ENCODE data around the gene SLC41A2.
"Not testable (repeated sequence)": the region's sequence is repeated elsewhere in the genome, so short reads cannot be mapped to it uniquely, and the experiment has no call there.

SLC41A2 gene

DNA sequence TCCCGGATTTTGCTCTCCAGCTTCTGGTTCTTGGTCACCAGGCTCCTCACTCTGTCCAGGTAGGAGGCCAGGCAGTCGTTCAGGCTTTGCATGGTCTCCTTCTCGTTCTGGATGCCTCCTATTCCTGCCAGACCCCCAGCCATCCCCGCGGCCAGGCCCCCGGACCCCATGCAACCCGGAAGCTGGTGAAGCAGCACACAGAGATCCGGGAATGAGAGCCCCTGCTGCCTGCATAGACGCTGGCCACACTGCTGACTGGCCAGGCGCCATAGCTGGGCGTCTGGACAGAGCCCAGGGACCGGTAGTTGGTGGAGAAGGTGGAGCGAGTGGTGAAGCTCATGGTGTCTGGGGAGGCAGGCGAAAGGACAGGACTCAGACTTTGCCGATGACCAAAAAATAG, 19.6 kb upstream of the SLC41A2 start:
- H3K4me1 ChIP-seq (ENCODE audit: control insufficient read depth, insufficient read depth, low read length); H3K9me3 ChIP-seq (ENCODE audit: control insufficient read depth, insufficient read depth, low read length); H3K9ac ChIP-seq (ENCODE audit: low read depth, low read length); H3K27me3 ChIP-seq (ENCODE audit: control insufficient read depth, insufficient read depth, low read length); H3K4me3 ChIP-seq (ENCODE audit: low read depth, low read length); H3K36me3 ChIP-seq (ENCODE audit: control insufficient read depth, insufficient read depth, low read length); H3K27ac ChIP-seq (ENCODE audit: low read depth, low read length): not testable (repeated sequence)

DNA sequence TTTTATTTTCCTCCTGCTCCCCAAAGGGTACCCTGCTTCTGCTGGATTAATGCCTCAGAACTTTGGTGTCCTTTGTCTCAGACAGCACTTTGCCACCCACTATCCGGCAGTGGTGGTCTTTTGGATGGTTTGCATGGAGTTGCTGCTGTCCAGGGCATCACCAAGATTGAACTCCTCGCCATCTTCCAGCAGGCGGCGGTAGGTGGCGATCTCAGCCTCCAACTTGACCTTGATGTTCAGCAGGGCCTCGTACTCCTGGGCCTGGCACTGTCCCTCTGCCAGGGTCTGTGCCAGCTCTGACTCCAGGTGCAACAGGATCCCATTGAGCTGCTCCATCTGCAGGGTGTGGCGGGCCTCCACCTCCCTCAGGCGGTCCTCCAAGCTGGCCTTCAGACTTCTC, 18.6 kb upstream of the SLC41A2 start:
- Histone ChIP-seq H3K4me3 (ENCODE audit: low read depth, low read length) (no peak overlapping the region), H3K9me3 (ENCODE audit: control insufficient read depth, insufficient read depth, low read length) (no peaks in the 10 kb centered on the region), H3K4me1 (ENCODE audit: control insufficient read depth, insufficient read depth, low read length) (no peaks in the 10 kb centered on the region), H3K9ac (ENCODE audit: low read depth, low read length) (no peak overlapping the region), H3K27ac (ENCODE audit: low read depth, low read length) (no peak overlapping the region), H3K27me3 (ENCODE audit: control insufficient read depth, insufficient read depth, low read length) (no peaks in the 10 kb centered on the region), H3K36me3 (ENCODE audit: control insufficient read depth, insufficient read depth, low read length) (no peaks in the 10 kb centered on the region)

DNA sequence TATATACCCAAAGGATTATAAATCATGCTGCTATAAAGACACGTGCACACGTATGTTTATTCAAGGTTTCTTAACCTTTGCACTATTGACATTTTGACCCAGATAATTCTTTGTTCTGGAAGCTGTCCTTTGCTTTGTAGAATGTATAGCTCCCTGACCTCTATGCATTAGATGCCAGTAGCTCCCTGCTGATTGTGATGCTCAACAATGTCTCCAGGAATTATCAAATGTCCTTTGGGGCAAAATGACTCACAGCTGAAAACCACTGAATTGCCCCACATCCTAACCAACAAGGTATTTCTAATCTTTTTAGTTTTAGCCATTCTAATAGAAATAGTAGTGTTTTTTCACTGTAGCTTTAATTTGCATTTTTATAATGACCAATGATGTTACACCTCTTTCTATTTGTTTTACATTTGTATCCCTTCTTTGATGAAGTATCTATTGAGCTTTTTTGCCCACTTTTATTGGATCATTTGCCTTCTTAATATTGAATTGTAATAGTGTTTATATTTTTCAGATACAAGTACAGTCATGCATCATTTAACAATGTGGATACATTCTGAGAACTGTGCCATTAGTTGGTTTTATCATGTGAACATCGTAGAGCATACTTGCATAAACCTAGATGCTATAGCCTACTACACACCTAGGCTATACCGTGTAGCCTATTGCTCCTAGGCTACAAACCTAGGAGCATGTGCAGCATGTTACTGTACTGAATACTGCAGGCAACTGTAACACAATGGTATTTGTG, 17.7 kb upstream of the SLC41A2 start:
- no peak overlapping the region for H3K9ac ChIP-seq (ENCODE audit: low read depth, low read length)
- no peaks in the 10 kb centered on the region for H3K27me3 ChIP-seq (ENCODE audit: control insufficient read depth, insufficient read depth, low read length)

DNA sequence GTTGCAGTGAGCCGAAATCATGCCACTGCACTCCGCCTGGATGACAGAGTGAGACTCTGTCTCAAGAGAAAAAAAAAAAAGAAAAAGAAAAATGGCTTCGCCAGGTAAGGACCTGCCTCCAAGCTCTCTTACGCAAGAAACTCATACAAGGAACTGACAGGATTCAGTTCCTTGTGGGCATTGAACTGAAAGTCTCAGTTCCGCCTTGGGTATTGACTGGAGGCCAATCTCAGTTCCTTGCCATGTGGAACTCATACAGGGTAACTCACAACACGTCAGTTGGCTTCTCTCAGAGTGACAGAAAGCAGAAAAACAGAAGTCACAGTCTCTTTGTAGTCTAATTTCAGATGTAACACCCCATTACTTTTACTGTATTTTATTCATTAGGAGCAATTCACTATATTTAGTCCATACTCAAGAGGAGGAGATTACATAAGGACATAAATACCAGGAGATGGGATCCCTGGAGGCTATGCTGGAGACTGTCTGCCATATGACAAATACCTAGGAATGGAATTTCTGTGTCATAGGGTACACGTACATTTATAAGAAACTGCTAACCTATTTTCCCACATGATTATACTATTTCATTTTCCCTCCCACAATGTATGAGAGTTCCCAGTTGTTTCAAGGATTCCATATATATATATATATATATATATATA, 16.7 kb upstream of the SLC41A2 start:
- no peaks in the 10 kb centered on the region for H3K4me1 ChIP-seq (ENCODE audit: control insufficient read depth, insufficient read depth, low read length)
- H3K9me3 ChIP-seq (ENCODE audit: control insufficient read depth, insufficient read depth, low read length): no peaks in the 10 kb centered on the region
- no peaks in the 10 kb centered on the region for H3K36me3 ChIP-seq (ENCODE audit: control insufficient read depth, insufficient read depth, low read length)
- no peak overlapping the region for H3K4me3 ChIP-seq (ENCODE audit: low read depth, low read length)
- H3K27ac ChIP-seq (ENCODE audit: low read depth, low read length): no peak overlapping the region
- no peak overlapping the region for H3K9ac ChIP-seq (ENCODE audit: low read depth, low read length)
- H3K27me3 ChIP-seq (ENCODE audit: control insufficient read depth, insufficient read depth, low read length): no peaks in the 10 kb centered on the region

More for the DNA sequence above, 17.7 kb upstream of the SLC41A2 start:
- Histone ChIP-seq H3K9me3 (ENCODE audit: control insufficient read depth, insufficient read depth, low read length) (no peaks in the 10 kb centered on the region), H3K4me1 (ENCODE audit: control insufficient read depth, insufficient read depth, low read length) (no peaks in the 10 kb centered on the region), H3K27ac (ENCODE audit: low read depth, low read length) (no peak overlapping the region), H3K4me3 (ENCODE audit: low read depth, low read length) (no peak overlapping the region), H3K36me3 (ENCODE audit: control insufficient read depth, insufficient read depth, low read length) (no peaks in the 10 kb centered on the region)

DNA sequence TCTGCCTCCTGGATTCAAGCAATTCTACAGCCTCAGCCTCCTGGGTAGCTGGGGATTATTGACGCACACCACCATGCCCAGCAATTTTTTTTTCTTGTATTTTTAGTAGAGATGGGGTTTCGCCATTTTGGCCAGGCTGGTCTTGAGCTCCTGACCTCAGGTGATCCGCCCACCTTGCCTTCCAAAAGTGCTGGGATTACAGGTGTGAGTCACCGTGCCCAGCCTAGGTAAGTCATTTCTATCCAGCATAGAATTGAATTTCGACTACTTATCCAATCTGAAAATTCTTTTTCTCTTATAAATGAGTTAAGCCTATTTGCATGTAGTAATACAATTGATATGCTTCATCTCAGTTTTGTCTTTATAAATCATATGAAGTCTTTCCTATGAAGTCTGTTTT, 15.2 kb upstream of the SLC41A2 start:
- H3K27ac ChIP-seq (ENCODE audit: low read depth, low read length): no peak overlapping the region
- no peak overlapping the region for H3K9ac ChIP-seq (ENCODE audit: low read depth, low read length)
- H3K9me3 ChIP-seq (ENCODE audit: control insufficient read depth, insufficient read depth, low read length): no peaks in the 10 kb centered on the region
- no peaks in the 10 kb centered on the region for H3K36me3 ChIP-seq (ENCODE audit: control insufficient read depth, insufficient read depth, low read length)
- no peaks in the 10 kb centered on the region for H3K27me3 ChIP-seq (ENCODE audit: control insufficient read depth, insufficient read depth, low read length)
- H3K4me1 ChIP-seq (ENCODE audit: control insufficient read depth, insufficient read depth, low read length): no peaks in the 10 kb centered on the region
- no peak overlapping the region for H3K4me3 ChIP-seq (ENCODE audit: low read depth, low read length)

DNA sequence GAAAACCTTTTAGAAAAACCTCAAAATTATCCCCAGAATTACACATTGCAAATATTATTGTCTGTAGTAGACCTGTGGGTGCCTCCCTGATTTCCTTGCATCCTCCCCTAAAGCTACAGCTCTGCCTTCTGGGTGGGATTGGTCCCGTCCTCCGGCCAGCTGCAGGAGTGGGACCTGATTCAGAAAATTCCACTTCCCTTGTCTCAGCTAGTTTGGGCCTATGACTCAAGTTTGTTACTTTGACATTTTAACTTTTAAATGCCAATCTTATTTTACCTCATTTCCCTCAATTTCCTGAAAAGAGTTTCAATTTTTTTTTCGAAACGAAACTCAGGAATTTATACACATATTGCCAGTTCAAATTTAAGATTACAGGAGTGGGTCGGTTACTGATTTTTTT, 13.2 kb upstream of the SLC41A2 start:
- no peaks in the 10 kb centered on the region for H3K9me3 ChIP-seq (ENCODE audit: control insufficient read depth, insufficient read depth, low read length)
- H3K36me3 ChIP-seq (ENCODE audit: control insufficient read depth, insufficient read depth, low read length): no peaks in the 10 kb centered on the region
- H3K4me3 ChIP-seq (ENCODE audit: low read depth, low read length): no peak overlapping the region
- no peaks in the 10 kb centered on the region for H3K4me1 ChIP-seq (ENCODE audit: control insufficient read depth, insufficient read depth, low read length)
- H3K27me3 ChIP-seq (ENCODE audit: control insufficient read depth, insufficient read depth, low read length): no peaks in the 10 kb centered on the region
- no peak overlapping the region for H3K27ac ChIP-seq (ENCODE audit: low read depth, low read length)
- no peak overlapping the region for H3K9ac ChIP-seq (ENCODE audit: low read depth, low read length)

DNA sequence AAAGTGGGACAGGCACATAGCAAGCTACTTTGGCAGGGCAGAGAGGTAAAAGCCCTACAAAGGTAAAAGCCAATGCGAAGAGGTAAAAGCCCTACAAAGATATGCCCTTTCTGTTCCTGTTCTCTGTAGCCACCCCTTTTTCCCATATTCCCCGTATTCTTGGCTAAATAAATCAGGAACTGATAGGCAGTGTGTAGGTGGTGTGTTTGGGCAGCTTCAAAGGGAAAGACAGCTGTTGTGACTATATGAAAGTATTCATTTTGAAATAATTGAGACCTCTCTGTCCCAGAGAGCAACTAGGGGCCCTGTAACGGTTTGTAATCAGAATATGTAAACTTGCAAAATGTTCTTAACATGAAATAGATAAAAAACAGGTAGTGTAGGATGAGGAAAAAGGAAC, 11.3 kb upstream of the SLC41A2 start:
- H3K4me3 ChIP-seq (ENCODE audit: low read depth, low read length): no peak overlapping the region
- H3K9ac ChIP-seq (ENCODE audit: low read depth, low read length): no peak overlapping the region

DNA sequence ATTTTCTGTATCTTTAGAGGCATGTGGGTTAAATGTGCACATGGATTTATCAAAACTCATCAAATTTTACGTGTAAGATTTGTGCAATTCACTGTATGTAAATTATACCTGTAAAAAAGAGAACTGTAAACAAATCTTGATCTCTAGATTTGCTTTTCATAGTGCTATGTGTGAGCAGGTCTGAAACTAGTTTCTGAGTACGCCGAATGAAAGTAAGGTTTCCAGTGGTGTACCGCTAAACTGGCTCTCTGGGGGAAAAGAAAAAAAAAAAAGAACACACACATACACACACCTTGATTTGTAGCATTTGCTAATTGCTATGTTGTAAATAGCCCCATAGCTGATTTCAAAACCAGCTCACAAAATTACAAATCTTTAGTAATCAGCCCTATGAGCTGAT, 8.6 kb upstream of the SLC41A2 start:
- Histone ChIP-seq H3K27me3 (ENCODE audit: control insufficient read depth, insufficient read depth, low read length) (no peaks in the 10 kb centered on the region), H3K4me1 (ENCODE audit: control insufficient read depth, insufficient read depth, low read length) (no peaks in the 10 kb centered on the region), H3K27ac (ENCODE audit: low read depth, low read length) (no peak overlapping the region)

More for the DNA sequence above, 11.3 kb upstream of the SLC41A2 start:
- Histone ChIP-seq H3K27me3 (ENCODE audit: control insufficient read depth, insufficient read depth, low read length) (no peaks in the 10 kb centered on the region), H3K9me3 (ENCODE audit: control insufficient read depth, insufficient read depth, low read length) (no peaks in the 10 kb centered on the region), H3K4me1 (ENCODE audit: control insufficient read depth, insufficient read depth, low read length) (no peaks in the 10 kb centered on the region), H3K27ac (ENCODE audit: low read depth, low read length) (no peak overlapping the region), H3K36me3 (ENCODE audit: control insufficient read depth, insufficient read depth, low read length) (no peaks in the 10 kb centered on the region)

DNA sequence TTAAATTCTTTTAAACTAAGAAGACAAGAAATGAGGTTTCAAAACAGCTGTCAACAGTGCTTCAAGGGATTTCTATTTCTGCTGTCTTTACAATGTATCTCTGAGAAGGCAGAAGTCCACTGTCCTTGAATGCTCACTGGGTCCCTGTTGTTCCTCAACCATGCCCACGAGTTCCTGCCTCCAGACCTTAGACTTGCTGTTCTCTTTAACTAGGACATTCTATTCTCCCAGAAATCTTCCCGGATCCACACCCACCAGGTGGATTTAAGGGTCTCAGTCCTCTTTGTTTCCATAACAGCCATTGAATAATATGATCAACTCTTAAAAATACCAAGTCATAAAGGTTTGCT, 6.7 kb upstream of the SLC41A2 start:
- H3K36me3 ChIP-seq (ENCODE audit: control insufficient read depth, insufficient read depth, low read length): no peaks in the 10 kb centered on the region

More for the DNA sequence above, 8.6 kb upstream of the SLC41A2 start:
- Histone ChIP-seq H3K9ac (ENCODE audit: low read depth, low read length) (no peak overlapping the region), H3K9me3 (ENCODE audit: control insufficient read depth, insufficient read depth, low read length) (no peaks in the 10 kb centered on the region), H3K4me3 (ENCODE audit: low read depth, low read length) (no peak overlapping the region), H3K36me3 (ENCODE audit: control insufficient read depth, insufficient read depth, low read length) (no peaks in the 10 kb centered on the region)

DNA sequence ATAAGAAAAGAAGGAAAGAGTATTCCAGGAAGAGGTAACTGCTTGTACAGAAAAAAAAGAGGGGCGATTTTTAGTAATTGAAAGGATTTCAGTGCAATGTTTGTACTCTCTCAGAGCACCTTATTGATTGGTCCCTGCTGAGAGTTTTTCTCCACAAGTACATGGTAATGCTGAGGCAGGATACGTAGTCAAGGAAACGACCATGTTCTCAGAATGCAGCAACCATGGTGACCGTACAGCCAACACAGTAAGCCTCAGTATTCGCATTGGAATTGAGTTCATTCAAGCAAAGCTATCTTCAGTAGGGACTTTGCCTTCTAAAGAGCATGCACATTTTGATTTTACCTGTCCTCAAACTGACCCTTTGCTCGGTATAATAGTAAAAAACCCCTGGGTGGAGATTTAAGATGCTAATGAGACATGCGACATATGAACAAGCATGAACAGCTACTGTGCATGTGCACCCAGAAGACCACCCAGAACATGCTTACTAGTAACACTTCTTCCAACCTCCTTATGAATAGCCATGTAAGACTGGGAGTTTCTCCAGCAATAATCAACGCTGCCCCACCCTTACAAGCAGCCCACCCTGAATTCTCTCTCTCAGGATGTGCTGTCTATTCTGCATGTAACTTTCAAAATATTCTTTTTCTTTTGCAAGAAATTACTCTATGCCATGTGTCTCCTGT, 6.2 kb upstream of the SLC41A2 start:
- H3K9ac ChIP-seq (ENCODE audit: low read depth, low read length): no peak overlapping the region
- peaks cover 7% of the 10 kb centered on the region; the same call in 1 of the 2 replicates for H3K27me3 ChIP-seq (ENCODE audit: control insufficient read depth, insufficient read depth, low read length)
- H3K27ac ChIP-seq (ENCODE audit: low read depth, low read length): no peak overlapping the region
- H3K9me3 ChIP-seq (ENCODE audit: control insufficient read depth, insufficient read depth, low read length): no peaks in the 10 kb centered on the region
- H3K4me1 ChIP-seq (ENCODE audit: control insufficient read depth, insufficient read depth, low read length): peaks cover 5% of the 10 kb centered on the region
- no peaks in the 10 kb centered on the region for H3K36me3 ChIP-seq (ENCODE audit: control insufficient read depth, insufficient read depth, low read length)
- no peak overlapping the region for H3K4me3 ChIP-seq (ENCODE audit: low read depth, low read length)

More for the DNA sequence above, 6.7 kb upstream of the SLC41A2 start:
- peaks cover 4% of the 10 kb centered on the region for H3K4me1 ChIP-seq (ENCODE audit: control insufficient read depth, insufficient read depth, low read length)
- H3K9ac ChIP-seq (ENCODE audit: low read depth, low read length): no peak overlapping the region
- H3K9me3 ChIP-seq (ENCODE audit: control insufficient read depth, insufficient read depth, low read length): no peaks in the 10 kb centered on the region
- H3K27me3 ChIP-seq (ENCODE audit: control insufficient read depth, insufficient read depth, low read length): peaks cover 2% of the 10 kb centered on the region; the same call in 1 of the 2 replicates
- H3K4me3 ChIP-seq (ENCODE audit: low read depth, low read length): no peak overlapping the region
- H3K27ac ChIP-seq (ENCODE audit: low read depth, low read length): no peak overlapping the region

DNA sequence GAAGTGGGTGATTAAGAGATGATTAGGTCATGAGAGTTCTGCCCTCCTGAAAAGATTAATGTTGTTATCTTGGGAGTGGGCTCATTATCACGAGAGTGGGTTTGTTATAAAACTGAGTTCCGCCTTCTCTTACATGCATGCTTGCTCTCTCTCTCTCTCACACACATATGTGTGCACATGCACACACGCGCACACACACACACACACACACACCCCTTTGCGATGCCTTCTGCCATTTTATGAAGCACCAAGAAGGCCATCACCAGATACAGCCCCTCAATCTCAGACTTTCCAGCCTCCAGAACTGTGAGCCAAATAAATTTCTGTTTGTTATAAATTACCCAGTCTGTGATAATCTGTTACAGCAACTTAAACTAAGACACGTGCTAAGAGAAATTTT, 5.7 kb upstream of the SLC41A2 start:
- Histone ChIP-seq H3K27me3 (ENCODE audit: control insufficient read depth, insufficient read depth, low read length) (peaks cover 12% of the 10 kb centered on the region), H3K4me1 (ENCODE audit: control insufficient read depth, insufficient read depth, low read length) (peaks cover 9% of the 10 kb centered on the region), H3K36me3 (ENCODE audit: control insufficient read depth, insufficient read depth, low read length) (no peaks in the 10 kb centered on the region), H3K9ac (ENCODE audit: low read depth, low read length) (no peak overlapping the region), H3K4me3 (ENCODE audit: low read depth, low read length) (no peak overlapping the region), H3K27ac (ENCODE audit: low read depth, low read length) (no peak overlapping the region), H3K9me3 (ENCODE audit: control insufficient read depth, insufficient read depth, low read length) (no peaks in the 10 kb centered on the region)
